BE2C (cell line): Measurements from ENCODE around the gene GLUD1.
"Not testable (repeated sequence)": the region's sequence is repeated elsewhere in the genome, so short reads cannot be mapped to it uniquely, and the experiment has no call there.

ENCODE experiments used
- DNase-seq: peaks from one replicate; pipeline ENCODE4 v3.0.0-alpha.2; 2020
- H3K27me3 ChIP-seq: fragments of 250-450 bp; sonication (Bioruptor Pico); 2 replicates; pipeline ENCODE4 v1.5.1; 2020; ENCODE audit warnings: mild to moderate bottlenecking
- H3K36me3 ChIP-seq: fragments of 250-450 bp; sonication (Bioruptor Pico); 2 replicates; pipeline ENCODE4 v1.5.1; 2020; ENCODE audit warnings: mild to moderate bottlenecking
- H3K4me1 ChIP-seq: fragments of 250-450 bp; sonication (Bioruptor Pico); 2 replicates; pipeline ENCODE4 v1.5.1; 2020
- H3K4me3 ChIP-seq: 2 replicates; pipeline ENCODE4 v1.5.1; 2011; ENCODE audit warnings: low read depth, low read length
- H3K9me3 ChIP-seq: fragments of 250-450 bp; sonication (Bioruptor Pico); 2 replicates; pipeline ENCODE4 v1.5.1; 2020
- CTCF ChIP-seq: IDR thresholded peaks from 2 replicates; pipeline ENCODE4 v1.5.1; 2012; ENCODE audit warnings: mild to moderate bottlenecking, low read depth, low read length

GLUD1 gene

GRCh38 chr10:87105446-87106124, 10.9 kb upstream of the GLUD1 start:
- Histone ChIP-seq H3K36me3 (peaks cover 16% of the 10 kb centered on the region), H3K27me3 (no peaks in the 10 kb centered on the region), H3K9me3 (no peaks in the 10 kb centered on the region), H3K4me3 (no peak overlapping the region), H3K4me1 (no peaks in the 10 kb centered on the region)
- DNase-seq, result no peak
- no peak for TF ChIP-seq CTCF

- DNase-seq, H3K9me3 ChIP-seq, H3K4me3 ChIP-seq, H3K27me3 ChIP-seq, H3K4me1 ChIP-seq: not testable (repeated sequence)
- peaks cover 16% of the 10 kb centered on the region for H3K36me3 ChIP-seq
These were observed 10.1 kb upstream of the GLUD1 start for GRCh38 chr10:87104727-87105126.

GRCh38 chr10:87101996-87102395, 7.4 kb upstream of the GLUD1 start:
- DNase-seq, result no peak
- no peaks in the 10 kb centered on the region for H3K4me1 ChIP-seq
- H3K27me3 ChIP-seq, result no peaks in the 10 kb centered on the region
- H3K4me3 ChIP-seq, result no peak overlapping the region
- no peak for TF ChIP-seq CTCF
- H3K36me3 ChIP-seq, result peaks cover 12% of the 10 kb centered on the region
- H3K9me3 ChIP-seq, result no peaks in the 10 kb centered on the region

- no peaks in the 10 kb centered on the region; the same call in 1 of the 2 replicates for H3K36me3 ChIP-seq
- DNase-seq, result peak; percentile 87
- no peaks in the 10 kb centered on the region for H3K27me3 ChIP-seq
- no peaks in the 10 kb centered on the region for H3K9me3 ChIP-seq
- H3K4me3 ChIP-seq, result peak overlapping the region; percentile 80
- H3K4me1 ChIP-seq, result no peaks in the 10 kb centered on the region; the same call in 1 of the 2 replicates
- TF ChIP-seq CTCF, result no peak
These were observed 748 bp upstream of the GLUD1 start for GRCh38 chr10:87095236-87095945.

GRCh38 chr10:87093632-87094372, 841 bp downstream of the GLUD1 start:
- Histone ChIP-seq H3K4me3 (peak overlapping the region; percentile 80), H3K9me3 (no peaks in the 10 kb centered on the region), H3K27me3 (no peaks in the 10 kb centered on the region), H3K4me1 (peaks cover 3% of the 10 kb centered on the region), H3K36me3 (peaks cover 7% of the 10 kb centered on the region)
- peak; percentile 69 for DNase-seq
- TF ChIP-seq CTCF, result no peak

- H3K4me1 ChIP-seq, result peaks cover 3% of the 10 kb centered on the region
- peaks cover 7% of the 10 kb centered on the region for H3K36me3 ChIP-seq
- H3K4me3 ChIP-seq, result peak overlapping the region; percentile 80
These were observed 1.6 kb downstream of the GLUD1 start for GRCh38 chr10:87092861-87093631.

More at GRCh38 chr10:87092861-87093631, 1.6 kb downstream of the GLUD1 start:
- H3K9me3 ChIP-seq, result no peaks in the 10 kb centered on the region
- TF ChIP-seq CTCF, result no peak
- no peaks in the 10 kb centered on the region for H3K27me3 ChIP-seq
- DNase-seq, result no peak
